SU-DHL-6 (cell line): ENCODE data around the gene PCLO.

Source experiments
- EZH2phosphoT487 ChIP-seq: fragments of 200-600 bp; sonication (generic), shearing (Covaris generic); conservative IDR thresholded peaks from 2 replicates; pipeline ENCODE4 v1.6.1; 2018; ENCODE audit warnings: mild to moderate bottlenecking, antibody characterized with exemption, low read length, moderate library complexity, mixed read lengths
- TF ChIP-seq, protein P1 (sequence below): fragments of 200-600 bp; sonication (generic); IDR thresholded peaks from one replicate; pipeline ENCODE4 v1.5.1; 2017; ENCODE audit warnings: antibody characterized with exemption, mild to moderate bottlenecking, low read length, moderate library complexity; ENCODE audit not compliant: insufficient read depth, poor library complexity, severe bottlenecking

DNA sequence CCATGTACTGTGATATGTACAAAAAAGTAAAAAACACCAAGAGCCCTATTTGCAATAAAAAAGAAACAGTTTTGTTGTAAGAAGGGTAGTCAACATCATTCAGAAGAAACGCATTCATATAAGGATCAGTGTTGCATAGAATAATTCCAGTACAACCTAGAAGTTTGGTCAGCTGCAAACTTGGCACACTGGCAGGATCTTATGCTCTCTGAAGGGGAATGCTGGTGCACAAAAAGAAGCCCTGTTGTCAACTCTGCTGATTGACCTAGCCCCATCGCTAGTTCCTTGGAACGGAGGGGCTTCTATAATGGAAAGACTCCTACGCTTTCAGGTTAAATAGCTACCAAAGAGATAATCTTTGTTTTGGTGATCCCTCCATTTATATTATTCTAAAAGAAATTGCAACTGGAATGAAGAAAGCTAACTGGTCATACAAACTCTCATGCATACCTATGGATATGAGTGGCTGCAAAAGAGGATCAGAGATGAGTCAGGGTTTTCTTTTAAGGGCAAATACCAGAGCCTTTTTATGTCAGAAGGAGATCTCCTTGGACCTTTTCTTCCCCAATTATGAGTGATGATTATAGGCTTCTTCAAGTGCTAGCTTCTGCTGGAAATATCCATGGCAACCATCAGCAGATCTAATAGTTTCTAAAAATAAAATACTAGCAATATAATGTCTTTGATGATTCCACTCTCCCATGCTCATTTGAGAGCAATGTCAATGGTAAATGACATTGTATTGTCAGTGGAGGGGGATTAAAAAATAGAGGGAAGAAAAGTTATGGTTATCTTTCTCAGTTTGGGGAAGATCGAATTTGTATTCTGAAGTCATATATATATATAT lies 406.8 kb downstream of the PCLO start:
- TF ChIP-seq, protein P1, sequence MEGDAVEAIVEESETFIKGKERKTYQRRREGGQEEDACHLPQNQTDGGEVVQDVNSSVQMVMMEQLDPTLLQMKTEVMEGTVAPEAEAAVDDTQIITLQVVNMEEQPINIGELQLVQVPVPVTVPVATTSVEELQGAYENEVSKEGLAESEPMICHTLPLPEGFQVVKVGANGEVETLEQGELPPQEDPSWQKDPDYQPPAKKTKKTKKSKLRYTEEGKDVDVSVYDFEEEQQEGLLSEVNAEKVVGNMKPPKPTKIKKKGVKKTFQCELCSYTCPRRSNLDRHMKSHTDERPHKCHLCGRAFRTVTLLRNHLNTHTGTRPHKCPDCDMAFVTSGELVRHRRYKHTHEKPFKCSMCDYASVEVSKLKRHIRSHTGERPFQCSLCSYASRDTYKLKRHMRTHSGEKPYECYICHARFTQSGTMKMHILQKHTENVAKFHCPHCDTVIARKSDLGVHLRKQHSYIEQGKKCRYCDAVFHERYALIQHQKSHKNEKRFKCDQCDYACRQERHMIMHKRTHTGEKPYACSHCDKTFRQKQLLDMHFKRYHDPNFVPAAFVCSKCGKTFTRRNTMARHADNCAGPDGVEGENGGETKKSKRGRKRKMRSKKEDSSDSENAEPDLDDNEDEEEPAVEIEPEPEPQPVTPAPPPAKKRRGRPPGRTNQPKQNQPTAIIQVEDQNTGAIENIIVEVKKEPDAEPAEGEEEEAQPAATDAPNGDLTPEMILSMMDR = no peak
- TF ChIP-seq EZH2phosphoT487 = no peak
